IMR-90 (cell line): ENCODE measurements around the gene CHPF2. TPM values are rescaled to one million over a fixed set of nuclear protein-coding genes. Genes with fewer than 3 reads are reported as not detected.

Source experiments
- ATAC-seq: fragments of 200-7000 bp; cut with Tn5 transposase; 2 replicates; pipeline ENCODE4 v1.9.1; 2020; ENCODE audit warnings: low read depth, mild to moderate bottlenecking, moderate library complexity
- BruUV-seq: library from RNA; stranded (reverse); fragments of 400-500 nt; replicated peaks from 2 replicates; lab custom pipeline; 2021; lab: Mats Ljungman, UMichigan
- CTCF ChIA-PET: fragments of 300-600 bp; formaldehyde crosslinking; extraction: SDS; loops from one replicate; lab custom pipeline; 2021; ENCODE audit warnings: antibody characterized with exemption; lab: Yijun Ruan, JAX
- POLR2A ChIA-PET: fragments of 300-600 bp; sonication (Branson Sonifier 250); formaldehyde crosslinking; loops from one replicate; lab custom pipeline; 2022; ENCODE audit warnings: antibody characterized with exemption; ENCODE audit not compliant: unreplicated experiment; lab: Charles Lee
- DNase-seq: peaks from one replicate; pipeline ENCODE4 v3.0.0; 2013
- H2AFZ ChIP-seq: replicated peaks from 2 replicates; pipeline ENCODE3; 2013; ENCODE audit warnings: low read length, mild to moderate bottlenecking; ENCODE audit not compliant: poor library complexity
- H2AK5ac ChIP-seq: 2 replicates; pipeline ENCODE4 v1.6.1; 2013; ENCODE audit warnings: low read depth, low read length, inconsistent platforms
- H2AK9ac ChIP-seq: replicated peaks from 2 replicates; pipeline ENCODE3; 2013; ENCODE audit warnings: mild to moderate bottlenecking, low read depth, low read length, moderate library complexity; ENCODE audit not compliant: poor library complexity
- H2BK120ac ChIP-seq: 2 replicates; pipeline ENCODE4 v1.6.1; 2013; ENCODE audit warnings: low read depth, low read length, inconsistent platforms
- H2BK15ac ChIP-seq: 3 replicates; pipeline ENCODE4 v1.6.1; 2013; ENCODE audit warnings: low read depth, low read length, inconsistent platforms
- H2BK20ac ChIP-seq: 2 replicates; pipeline ENCODE4 v1.6.1; 2013; ENCODE audit warnings: low read depth, mild to moderate bottlenecking, inconsistent platforms, low read length, moderate library complexity
- H2BK5ac ChIP-seq: 2 replicates; pipeline ENCODE4 v1.6.1; 2013; ENCODE audit warnings: mild to moderate bottlenecking, low read depth, low read length, inconsistent platforms; ENCODE audit not compliant: poor library complexity, severe bottlenecking
- H3K14ac ChIP-seq: replicated peaks from 2 replicates; pipeline ENCODE4 v1.6.1; 2013; ENCODE audit warnings: low read depth, low read length, inconsistent platforms
- H3K18ac ChIP-seq: 2 replicates; pipeline ENCODE4 v1.6.1; 2013; ENCODE audit warnings: low read depth, low read length, control low read depth
- H3K23ac ChIP-seq: 2 replicates; pipeline ENCODE4 v1.6.1; 2013; ENCODE audit warnings: low read depth, low read length, inconsistent platforms
- H3K27ac ChIP-seq: 2 replicates; pipeline ENCODE4 v1.5.1; 2013; ENCODE audit warnings: mild to moderate bottlenecking, control low read depth, low read length; ENCODE audit not compliant: insufficient read depth
- H3K27me3 ChIP-seq: 2 replicates; pipeline ENCODE4 v1.6.1; 2013; ENCODE audit warnings: low read length; ENCODE audit not compliant: control insufficient read depth, insufficient read depth
- H3K36me3 ChIP-seq: 2 replicates; pipeline ENCODE4 v1.6.1; 2013; ENCODE audit warnings: low read length, mixed read lengths; ENCODE audit not compliant: control insufficient read depth, insufficient read depth
- H3K4ac ChIP-seq: 2 replicates; pipeline ENCODE4 v1.6.1; 2013; ENCODE audit warnings: low read depth, low read length, inconsistent platforms
- H3K4me1 ChIP-seq: 2 replicates; pipeline ENCODE4 v1.6.1; 2013; ENCODE audit warnings: low read length, mixed read lengths; ENCODE audit not compliant: control insufficient read depth, insufficient read depth
- H3K4me2 ChIP-seq: 2 replicates; pipeline ENCODE4 v1.6.1; 2013; ENCODE audit warnings: low read depth, mild to moderate bottlenecking, control low read depth, low read length, moderate library complexity
- H3K4me3 ChIP-seq: 2 replicates; pipeline ENCODE4 v1.5.1; 2013; ENCODE audit warnings: low read depth, mild to moderate bottlenecking, control low read depth, low read length, moderate library complexity; ENCODE audit not compliant: insufficient read depth
- H3K56ac ChIP-seq: 2 replicates; pipeline ENCODE4 v1.6.1; 2013; ENCODE audit warnings: low read length, inconsistent platforms; ENCODE audit not compliant: insufficient read depth; ENCODE audit errors: extremely low read depth
- H3K79me1 ChIP-seq, 2 experiments: 2 replicates each; pipeline ENCODE4 v1.6.1; 2013; ENCODE audit warnings: low read length in 2 of 2, inconsistent platforms in 1 of 2, low read depth in 1 of 2
- H3K9ac ChIP-seq: 2 replicates; pipeline ENCODE4 v1.6.1; 2013; ENCODE audit warnings: low read depth, low read length, control low read depth
- H3K9me1 ChIP-seq: 2 replicates; pipeline ENCODE4 v1.6.1; 2013; ENCODE audit warnings: low read length, inconsistent platforms; ENCODE audit not compliant: insufficient read depth
- H3K9me3 ChIP-seq: 2 replicates; pipeline ENCODE4 v1.6.1; 2013; ENCODE audit warnings: low read length; ENCODE audit not compliant: control insufficient read depth, insufficient read depth
- H4K20me1 ChIP-seq: 2 replicates; pipeline ENCODE4 v1.6.1; 2013; ENCODE audit warnings: low read length, inconsistent platforms; ENCODE audit not compliant: insufficient read depth
- H4K5ac ChIP-seq: 2 replicates; pipeline ENCODE4 v1.6.1; 2013; ENCODE audit warnings: mild to moderate bottlenecking, low read depth, low read length, control low read depth
- H4K8ac ChIP-seq, 2 experiments: 2 replicates each; pipeline ENCODE4 v1.6.1; 2013; ENCODE audit warnings: low read depth in 2 of 2, low read length in 2 of 2, control low read depth in 1 of 2, inconsistent platforms in 1 of 2
- H4K91ac ChIP-seq: 2 replicates; pipeline ENCODE4 v1.6.1; 2013; ENCODE audit warnings: low read depth, low read length, inconsistent platforms; ENCODE audit not compliant: insufficient read depth
- BHLHE40 ChIP-seq: fragments of 150-350 bp; IDR thresholded peaks from 2 replicates; pipeline ENCODE4 v1.6.1; 2016; ENCODE audit warnings: mild to moderate bottlenecking, low read depth, low read length
- CEBPB ChIP-seq: IDR thresholded peaks from 2 replicates; pipeline ENCODE4 v1.6.1; 2012; ENCODE audit warnings: low read depth, low read length, improper control_type of control experiment
- CHD1 ChIP-seq: IDR thresholded peaks from 2 replicates; pipeline ENCODE4 v1.6.1; 2012; ENCODE audit warnings: low read depth, low read length, improper control_type of control experiment
- FOS ChIP-seq: fragments of 150-350 bp; IDR thresholded peaks from 2 replicates; pipeline ENCODE4 v1.6.1; 2016; ENCODE audit warnings: low read depth, low read length
- MAFK ChIP-seq: IDR thresholded peaks from 2 replicates; pipeline ENCODE4 v1.6.1; 2012; ENCODE audit warnings: low read depth, low read length, improper control_type of control experiment
- MAZ ChIP-seq: IDR thresholded peaks from 2 replicates; pipeline ENCODE4 v1.6.1; 2012; ENCODE audit warnings: low read depth, mild to moderate bottlenecking, low read length, improper control_type of control experiment, moderate library complexity, borderline replicate concordance
- MXI1 ChIP-seq: IDR thresholded peaks from 2 replicates; pipeline ENCODE4 v1.6.1; 2012; ENCODE audit warnings: low read depth, mild to moderate bottlenecking, low read length, moderate library complexity, borderline replicate concordance
- NFE2L2 ChIP-seq: fragments of 150-350 bp; IDR thresholded peaks from 2 replicates; pipeline ENCODE4 v1.6.1; 2016; ENCODE audit warnings: low read depth, mild to moderate bottlenecking, low read length
- POLR2A ChIP-seq: IDR thresholded peaks from 2 replicates; pipeline ENCODE4 v1.6.1; 2012; ENCODE audit warnings: mild to moderate bottlenecking, low read depth, low read length
- RAD21 ChIP-seq: IDR thresholded peaks from 2 replicates; pipeline ENCODE4 v1.6.1; 2012; ENCODE audit warnings: low read length, improper control_type of control experiment
- RCOR1 ChIP-seq: IDR thresholded peaks from 2 replicates; pipeline ENCODE4 v1.6.1; 2012; ENCODE audit warnings: mild to moderate bottlenecking, low read length, improper control_type of control experiment; ENCODE audit not compliant: insufficient replicate concordance
- RFX5 ChIP-seq: IDR thresholded peaks from 2 replicates; pipeline ENCODE4 v1.8.0; 2012; ENCODE audit warnings: low read depth, mild to moderate bottlenecking, low read length, moderate library complexity
- SMC3 ChIP-seq: fragments of 150-350 bp; IDR thresholded peaks from 2 replicates; pipeline ENCODE4 v1.6.1; 2016; ENCODE audit warnings: low read depth, mild to moderate bottlenecking, antibody characterized with exemption, low read length, moderate library complexity
- WGBS, 2 experiments: methylation state at CpG; one replicate each; pipeline versions ENCODE4 v1.1.5 to v1.1.7; 2013; ENCODE audit warnings: missing lambda C conversion rate in 2 of 2; ENCODE audit not compliant: insufficient read length in 1 of 2; ENCODE audit errors: extremely low coverage in 2 of 2; 5-methylcytosine and 5-hydroxymethylcytosine counted together
- dilution Hi-C: fragments of 300-500 bp; cut with HindIII; formaldehyde crosslinking; loops from one replicate; pipeline ENCODE4 v1.14.3; 2018; ENCODE audit warnings: low sequenced_read_pairs; ENCODE audit not compliant: unreplicated experiment
- in situ Hi-C: fragments of 300-500 bp; cut with MboI; formaldehyde crosslinking; loops from 3 replicates; pipeline ENCODE4 v1.14.3; 2019; ENCODE audit warnings: low sequenced_read_pairs, inconsistent platforms, mixed read lengths
- intact Hi-C: fragments of 100-400 bp; cut with micrococcal nuclease; formaldehyde crosslinking; loops from 2 replicates; pipeline ENCODE4 v1.10.0; 2022
- polyA plus RNA-seq, 3 experiments: library from polyadenylated mRNA; depleted of rRNA; stranded (reverse); fragments of >200 nt; gene quantifications; 2 replicates each; pipeline ENCODE4 v1.2.3, GENCODE V29; 2012; ENCODE audit warnings: low replicate concordance in 1 of 3
- total RNA-seq: library from RNA; depleted of rRNA; stranded (reverse); fragments of >200 nt; gene quantifications from 2 replicates; pipeline ENCODE4 v1.2.3, GENCODE V29; 2012
- TF ChIP-seq, protein P1 (sequence below): conservative IDR thresholded peaks from 2 replicates; pipeline ENCODE4 v1.5.1; 2012; ENCODE audit warnings: mild to moderate bottlenecking, low read depth, low read length, improper control_type of control experiment
- TF ChIP-seq, protein P2 (sequence below): fragments of 150-350 bp; IDR thresholded peaks from 2 replicates; pipeline ENCODE4 v1.6.1; 2017; ENCODE audit warnings: mild to moderate bottlenecking, antibody characterized with exemption, low read length, low read depth
- TF ChIP-seq, protein P3 (sequence below): fragments of 150-350 bp; IDR thresholded peaks from 2 replicates; pipeline ENCODE4 v1.6.1; 2016; ENCODE audit warnings: low read depth, mild to moderate bottlenecking, low read length, moderate library complexity, borderline replicate concordance

CHPF2 gene
- total and polyA plus RNA-seq, 2 of the 4 experiments (the other 2 are of a cell fraction): 26.2 to 77.0 TPM

DNA sequence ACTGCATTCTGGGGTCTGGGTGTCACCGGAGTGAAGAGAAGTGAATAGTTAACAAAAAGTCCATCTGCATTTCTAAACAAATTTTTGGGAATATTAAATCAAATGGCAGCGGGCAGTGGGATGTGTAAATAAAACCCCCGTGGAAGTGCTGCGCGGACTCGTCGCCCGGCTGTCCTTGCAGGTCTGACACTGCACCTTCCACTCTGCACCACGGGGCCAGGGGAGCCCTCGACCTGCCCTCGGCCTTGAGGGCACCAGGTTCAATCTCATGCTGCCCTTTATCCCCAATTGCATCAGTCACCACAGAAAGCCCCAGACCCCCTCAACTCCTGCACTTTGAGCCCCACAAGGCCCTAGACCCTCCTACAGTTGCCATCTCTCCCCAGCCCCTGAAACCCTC lies 22.6 kb downstream of the CHPF2 start:
- in situ Hi-C loops (no loop called here), intact Hi-C loops (no loop called here), dilution Hi-C loops (no loop called here)
- Histone ChIP-seq H3K4ac (no peak overlapping the region), H2BK120ac (no peak overlapping the region), H3K14ac (no peak overlapping the region), H3K4me2 (no peak overlapping the region), H4K8ac (no peak overlapping the region), H3K18ac (no peak overlapping the region), H3K27ac (no peak overlapping the region), H4K20me1 (no peaks in the 10 kb centered on the region), H3K23ac (no peak overlapping the region; the same call in 1 of the 2 replicates), H2BK20ac (no peak overlapping the region), H3K9ac (no peak overlapping the region), H3K9me3 (no peaks in the 10 kb centered on the region), H3K4me3 (no peak overlapping the region), H4K91ac (no peak overlapping the region), H2BK5ac (no peak overlapping the region), H2AK5ac (no peak overlapping the region), H3K36me3 (no peaks in the 10 kb centered on the region), H3K9me1 (peaks cover 10% of the 10 kb centered on the region), H2AK9ac (no peak overlapping the region), H2AFZ (no peak overlapping the region), H3K79me1 (peaks cover 5 to 26% of the 10 kb centered on the region in 2 experiments; a peak in 2 of 4 replicates), H3K27me3 (peaks cover 12% of the 10 kb centered on the region), H4K5ac (no peak overlapping the region), H3K56ac (no peak overlapping the region), H2BK15ac (no peak overlapping the region), H3K4me1 (peaks cover 15% of the 10 kb centered on the region)
- no peak for TF ChIP-seq SMC3
- no peak for TF ChIP-seq CHD1
- no peak for TF ChIP-seq RCOR1
- no peak for TF ChIP-seq POLR2A
- no peak for TF ChIP-seq FOS
- TF ChIP-seq MAZ: no peak
- no peak for TF ChIP-seq MAFK
- TF ChIP-seq MXI1: no peak
- no peak for TF ChIP-seq NFE2L2
- no peak for TF ChIP-seq RFX5
- no peak for TF ChIP-seq BHLHE40
- TF ChIP-seq RAD21: no peak
- TF ChIP-seq, protein P1, sequence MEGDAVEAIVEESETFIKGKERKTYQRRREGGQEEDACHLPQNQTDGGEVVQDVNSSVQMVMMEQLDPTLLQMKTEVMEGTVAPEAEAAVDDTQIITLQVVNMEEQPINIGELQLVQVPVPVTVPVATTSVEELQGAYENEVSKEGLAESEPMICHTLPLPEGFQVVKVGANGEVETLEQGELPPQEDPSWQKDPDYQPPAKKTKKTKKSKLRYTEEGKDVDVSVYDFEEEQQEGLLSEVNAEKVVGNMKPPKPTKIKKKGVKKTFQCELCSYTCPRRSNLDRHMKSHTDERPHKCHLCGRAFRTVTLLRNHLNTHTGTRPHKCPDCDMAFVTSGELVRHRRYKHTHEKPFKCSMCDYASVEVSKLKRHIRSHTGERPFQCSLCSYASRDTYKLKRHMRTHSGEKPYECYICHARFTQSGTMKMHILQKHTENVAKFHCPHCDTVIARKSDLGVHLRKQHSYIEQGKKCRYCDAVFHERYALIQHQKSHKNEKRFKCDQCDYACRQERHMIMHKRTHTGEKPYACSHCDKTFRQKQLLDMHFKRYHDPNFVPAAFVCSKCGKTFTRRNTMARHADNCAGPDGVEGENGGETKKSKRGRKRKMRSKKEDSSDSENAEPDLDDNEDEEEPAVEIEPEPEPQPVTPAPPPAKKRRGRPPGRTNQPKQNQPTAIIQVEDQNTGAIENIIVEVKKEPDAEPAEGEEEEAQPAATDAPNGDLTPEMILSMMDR: no peak
- TF ChIP-seq, protein P2, sequence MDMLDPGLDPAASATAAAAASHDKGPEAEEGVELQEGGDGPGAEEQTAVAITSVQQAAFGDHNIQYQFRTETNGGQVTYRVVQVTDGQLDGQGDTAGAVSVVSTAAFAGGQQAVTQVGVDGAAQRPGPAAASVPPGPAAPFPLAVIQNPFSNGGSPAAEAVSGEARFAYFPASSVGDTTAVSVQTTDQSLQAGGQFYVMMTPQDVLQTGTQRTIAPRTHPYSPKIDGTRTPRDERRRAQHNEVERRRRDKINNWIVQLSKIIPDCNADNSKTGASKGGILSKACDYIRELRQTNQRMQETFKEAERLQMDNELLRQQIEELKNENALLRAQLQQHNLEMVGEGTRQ: no peak
- no peak for TF ChIP-seq CEBPB
- TF ChIP-seq, protein P3, sequence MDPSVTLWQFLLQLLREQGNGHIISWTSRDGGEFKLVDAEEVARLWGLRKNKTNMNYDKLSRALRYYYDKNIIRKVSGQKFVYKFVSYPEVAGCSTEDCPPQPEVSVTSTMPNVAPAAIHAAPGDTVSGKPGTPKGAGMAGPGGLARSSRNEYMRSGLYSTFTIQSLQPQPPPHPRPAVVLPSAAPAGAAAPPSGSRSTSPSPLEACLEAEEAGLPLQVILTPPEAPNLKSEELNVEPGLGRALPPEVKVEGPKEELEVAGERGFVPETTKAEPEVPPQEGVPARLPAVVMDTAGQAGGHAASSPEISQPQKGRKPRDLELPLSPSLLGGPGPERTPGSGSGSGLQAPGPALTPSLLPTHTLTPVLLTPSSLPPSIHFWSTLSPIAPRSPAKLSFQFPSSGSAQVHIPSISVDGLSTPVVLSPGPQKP: no peak
- WGBS, 2 experiments: 78% methylated on average over 7 of the region's 11 CpGs; no CpG with 5 or more reads in 1 of the 2 experiments
- no peak for DNase-seq
- no TSS peak for BruUV-seq
- no peak for ATAC-seq
- ChIA-PET POLR2A (no interaction called here), CTCF (no interaction called here)
